ENCODE results near the gene KRT77.

Gene KRT77

GRCh38 chr12:52645120-52645761 is 58.1 kb downstream of the KRT77 start:
- Histone ChIP-seq H3K4me3 (ENCODE audit: low read depth, low read length) (no peak overlapping the region), H3K27me3 (peaks cover 27% of the 10 kb centered on the region), H3K4me1 (no peaks in the 10 kb centered on the region), H3K36me3 (no peaks in the 10 kb centered on the region), H3K9me3 (no peaks in the 10 kb centered on the region)
- no peak for DNase-seq
- TF ChIP-seq CTCF (IDR thresholded peaks at IDR 0.05; ENCODE audit: low read depth, low read length), result no peak

- peaks cover 27% of the 10 kb centered on the region for H3K27me3 ChIP-seq
- H3K36me3 ChIP-seq, result no peaks in the 10 kb centered on the region
- no peaks in the 10 kb centered on the region for H3K4me1 ChIP-seq
- DNase-seq, result no peak
- no peak overlapping the region for H3K4me3 ChIP-seq (ENCODE audit: low read depth, low read length)
- no peak for TF ChIP-seq CTCF (IDR thresholded peaks at IDR 0.05; ENCODE audit: low read depth, low read length)
- no peaks in the 10 kb centered on the region for H3K9me3 ChIP-seq
Observed at GRCh38 chr12:52644078-52644415, 59.3 kb downstream of the KRT77 start.

- DNase-seq, result no peak
- H3K4me1 ChIP-seq, result no peaks in the 10 kb centered on the region
- H3K36me3 ChIP-seq, result no peaks in the 10 kb centered on the region
- H3K9me3 ChIP-seq, result no peaks in the 10 kb centered on the region
- TF ChIP-seq CTCF (IDR thresholded peaks at IDR 0.05; ENCODE audit: low read depth, low read length), result no peak
- peaks cover 27% of the 10 kb centered on the region for H3K27me3 ChIP-seq
- H3K4me3 ChIP-seq (ENCODE audit: low read depth, low read length), result no peak overlapping the region
Observed at GRCh38 chr12:52643233-52644077, 59.9 kb downstream of the KRT77 start.

GRCh38 chr12:52641468-52641867 is 61.9 kb downstream of the KRT77 start:
- H3K4me1 ChIP-seq, result no peaks in the 10 kb centered on the region
- no peak for DNase-seq
- no peaks in the 10 kb centered on the region for H3K36me3 ChIP-seq
- no peak for TF ChIP-seq CTCF (IDR thresholded peaks at IDR 0.05; ENCODE audit: low read depth, low read length)
- peaks cover 30% of the 10 kb centered on the region for H3K27me3 ChIP-seq
- H3K9me3 ChIP-seq, result no peaks in the 10 kb centered on the region
- no peak overlapping the region for H3K4me3 ChIP-seq (ENCODE audit: low read depth, low read length)

Data from BE2C (cell line).